Keratinocyte (primary cell): ENCODE measurements around the gene SRSF9.

Source experiments
- EZH2 ChIP-seq: IDR thresholded peaks from one replicate; pipeline ENCODE4 v1.6.1; 2012; ENCODE audit warnings: inconsistent platforms, mild to moderate bottlenecking, low read length, moderate library complexity
- TF ChIP-seq, protein P1 (sequence below), 3 experiments: IDR thresholded peaks in 1 of 3; conservative IDR thresholded peaks in 1 of 3; optimal IDR thresholded peaks in 1 of 3; 2 replicates in 2 of 3; 3 replicates in 1 of 3; pipeline versions ENCODE3 to v1.5.1; 2011; ENCODE audit warnings: low read length in 3 of 3, mild to moderate bottlenecking in 3 of 3, moderate library complexity in 2 of 3, control low read depth in 1 of 3, inconsistent platforms in 1 of 3; ENCODE audit not compliant: insufficient read depth in 2 of 3; ENCODE audit errors: extremely low read depth in 1 of 3

DNA sequence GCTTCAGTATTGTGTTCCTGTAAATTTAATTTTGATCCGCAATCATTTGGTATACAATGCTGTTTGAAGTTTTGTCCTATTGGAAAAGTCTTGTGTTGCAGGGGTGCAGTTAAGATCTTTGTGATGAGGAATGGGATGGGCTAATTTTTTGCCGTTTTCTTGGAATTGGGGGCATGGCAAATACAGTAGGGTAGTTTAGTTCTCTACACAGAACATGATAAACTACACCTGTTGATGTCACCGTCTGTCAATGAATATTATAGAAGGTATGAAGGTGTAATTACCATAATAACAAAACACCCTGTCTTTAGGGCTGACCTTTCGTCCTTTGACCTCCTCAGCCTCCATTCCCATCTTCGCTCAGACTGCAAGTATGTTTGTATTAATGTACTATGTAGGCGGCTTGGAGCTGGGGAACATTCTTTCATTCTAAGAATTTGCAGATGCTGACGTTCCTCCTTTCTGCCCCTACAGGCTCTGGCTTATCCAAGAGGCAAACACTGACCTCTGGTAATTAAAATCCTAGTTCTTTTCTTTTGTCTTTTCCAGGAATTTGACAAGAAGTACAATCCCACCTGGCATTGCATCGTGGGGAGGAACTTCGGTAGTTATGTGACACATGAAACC is 28.1 kb upstream of the SRSF9 start:
- TF ChIP-seq, protein P1, sequence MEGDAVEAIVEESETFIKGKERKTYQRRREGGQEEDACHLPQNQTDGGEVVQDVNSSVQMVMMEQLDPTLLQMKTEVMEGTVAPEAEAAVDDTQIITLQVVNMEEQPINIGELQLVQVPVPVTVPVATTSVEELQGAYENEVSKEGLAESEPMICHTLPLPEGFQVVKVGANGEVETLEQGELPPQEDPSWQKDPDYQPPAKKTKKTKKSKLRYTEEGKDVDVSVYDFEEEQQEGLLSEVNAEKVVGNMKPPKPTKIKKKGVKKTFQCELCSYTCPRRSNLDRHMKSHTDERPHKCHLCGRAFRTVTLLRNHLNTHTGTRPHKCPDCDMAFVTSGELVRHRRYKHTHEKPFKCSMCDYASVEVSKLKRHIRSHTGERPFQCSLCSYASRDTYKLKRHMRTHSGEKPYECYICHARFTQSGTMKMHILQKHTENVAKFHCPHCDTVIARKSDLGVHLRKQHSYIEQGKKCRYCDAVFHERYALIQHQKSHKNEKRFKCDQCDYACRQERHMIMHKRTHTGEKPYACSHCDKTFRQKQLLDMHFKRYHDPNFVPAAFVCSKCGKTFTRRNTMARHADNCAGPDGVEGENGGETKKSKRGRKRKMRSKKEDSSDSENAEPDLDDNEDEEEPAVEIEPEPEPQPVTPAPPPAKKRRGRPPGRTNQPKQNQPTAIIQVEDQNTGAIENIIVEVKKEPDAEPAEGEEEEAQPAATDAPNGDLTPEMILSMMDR (optimal IDR thresholded peaks at IDR 0.05 in 1 of 3, IDR thresholded peaks at IDR 0.05 in 1 of 3, conservative IDR thresholded peaks at IDR 0.05 in 1 of 3; ENCODE audit: extremely low read depth in 1 of 3, insufficient read depth in 2 of 3, low read length in 3 of 3): no peak
- no peak for TF ChIP-seq EZH2
